HG03159 (cell line): Measurements from ENCODE around the gene HIGD2B.
"Not testable (repeated sequence)": the region's sequence is repeated elsewhere in the genome, so short reads cannot be mapped to it uniquely, and the experiment has no call there.

Source experiments
- ATAC-seq: cut with Tn5 transposase; IDR thresholded peaks from one replicate; pipeline ENCODE4 v1.9.1; 2021; ENCODE audit warnings: mild to moderate bottlenecking, moderate library complexity; ENCODE audit not compliant: unreplicated experiment

HIGD2B gene

GRCh38 chr15:72680931-72681330, 5.1 kb downstream of the HIGD2B start:
- no peak for ATAC-seq

- ATAC-seq = no peak
Observed at GRCh38 chr15:72676838-72677237, 9.1 kb downstream of the HIGD2B start.

- no peak for ATAC-seq
Observed at GRCh38 chr15:72671525-72671924, 14.5 kb downstream of the HIGD2B start.

- peak; percentile 77 for ATAC-seq
Observed at GRCh38 chr15:72670656-72671352, 15.2 kb downstream of the HIGD2B start.

GRCh38 chr15:72669803-72670202, 16.2 kb downstream of the HIGD2B start:
- not testable (repeated sequence) for ATAC-seq

- not testable (repeated sequence) for ATAC-seq
Observed at GRCh38 chr15:72665706-72666105, 20.3 kb downstream of the HIGD2B start.

- not testable (repeated sequence) for ATAC-seq
Observed at GRCh38 chr15:72663931-72664330, 22.1 kb downstream of the HIGD2B start.

- ATAC-seq = not testable (repeated sequence)
Observed at GRCh38 chr15:72661081-72661480, 24.9 kb downstream of the HIGD2B start.

GRCh38 chr15:72656014-72656413, 30.0 kb downstream of the HIGD2B start:
- not testable (repeated sequence) for ATAC-seq

- not testable (repeated sequence) for ATAC-seq
Observed at GRCh38 chr15:72654397-72654796, 31.6 kb downstream of the HIGD2B start, which contains the start of gene GOLGA6B. TSS of gene GOLGA6B (plus strand) at chr15:72654697. CDS start at chr15:72654738, 41 bp downstream.

GRCh38 chr15:72648631-72649253, 37.2 kb downstream of the HIGD2B start:
- ATAC-seq = not testable (repeated sequence)

- not testable (repeated sequence) for ATAC-seq
Observed at GRCh38 chr15:72642271-72642670, 43.7 kb downstream of the HIGD2B start.

GRCh38 chr15:72639759-72640483, 46.1 kb downstream of the HIGD2B start:
- ATAC-seq = not testable (repeated sequence)

- peak; percentile 64 for ATAC-seq
Observed at GRCh38 chr15:72636519-72637282, 49.3 kb downstream of the HIGD2B start.

- ATAC-seq = not testable (repeated sequence)
Observed at GRCh38 chr15:72629068-72629570, 56.9 kb downstream of the HIGD2B start.

- ATAC-seq = not testable (repeated sequence)
Observed at GRCh38 chr15:72628249-72629067, 57.5 kb downstream of the HIGD2B start.

- not testable (repeated sequence) for ATAC-seq
Observed at GRCh38 chr15:72626153-72626552, 59.8 kb downstream of the HIGD2B start.
